Effector memory CD4-positive, alpha-beta T cell (primary cell): ENCODE data around the gene KCNQ1OT1.

Experiments
- DNase-seq, 3 donors: peaks; one replicate each; pipeline ENCODE4 v3.0.0-alpha.2; 2020
- H3K27ac ChIP-seq: 2 replicates; pipeline ENCODE4 v1.7.0; 2013; ENCODE audit warnings: mild to moderate bottlenecking, low read length, moderate library complexity; ENCODE audit not compliant: insufficient read depth, poor library complexity, severe bottlenecking
- H3K27me3 ChIP-seq: replicated peaks from 2 replicates; pipeline ENCODE4 v1.7.0; 2013; ENCODE audit warnings: mild to moderate bottlenecking, low read length; ENCODE audit not compliant: insufficient read depth, control insufficient read depth, poor library complexity, severe bottlenecking
- H3K36me3 ChIP-seq: 2 replicates; pipeline ENCODE4 v1.7.0; 2013; ENCODE audit warnings: mild to moderate bottlenecking, low read length, moderate library complexity; ENCODE audit not compliant: control insufficient read depth, insufficient read depth
- H3K4me1 ChIP-seq: 2 replicates; pipeline ENCODE4 v1.7.0; 2013; ENCODE audit warnings: low read length, mild to moderate bottlenecking; ENCODE audit not compliant: control insufficient read depth, insufficient read depth, poor library complexity, severe bottlenecking
- H3K4me3 ChIP-seq: 2 replicates; pipeline ENCODE4 v1.7.0; 2013; ENCODE audit warnings: low read length, low read depth, mild to moderate bottlenecking; ENCODE audit not compliant: insufficient read depth, poor library complexity, severe bottlenecking
- H3K9me3 ChIP-seq: 2 replicates; pipeline ENCODE4 v1.7.0; 2013; ENCODE audit warnings: mild to moderate bottlenecking, low read length, moderate library complexity; ENCODE audit not compliant: control insufficient read depth

KCNQ1OT1 gene

GRCh38 chr11:2742611-2743426, 43.0 kb upstream of the KCNQ1OT1 start:
- no peaks in the 10 kb centered on the region for H3K4me1 ChIP-seq

GRCh38 chr11:2742201-2742600, 42.4 kb upstream of the KCNQ1OT1 start:
- H3K36me3 ChIP-seq, result no peaks in the 10 kb centered on the region
- no peaks in the 10 kb centered on the region for H3K27me3 ChIP-seq
- H3K4me3 ChIP-seq, result no peak overlapping the region

More at GRCh38 chr11:2742611-2743426, 43.0 kb upstream of the KCNQ1OT1 start:
- H3K27ac ChIP-seq, result no peak overlapping the region
- no peaks in the 10 kb centered on the region for H3K27me3 ChIP-seq
- no peaks in the 10 kb centered on the region for H3K9me3 ChIP-seq
- no peak overlapping the region for H3K4me3 ChIP-seq
- no peak for DNase-seq
- H3K36me3 ChIP-seq, result no peaks in the 10 kb centered on the region

GRCh38 chr11:2741377-2742131, 41.8 kb upstream of the KCNQ1OT1 start:
- H3K4me3 ChIP-seq, result no peak overlapping the region
- DNase-seq, result no peak
- no peak overlapping the region for H3K27ac ChIP-seq
- H3K27me3 ChIP-seq, result no peaks in the 10 kb centered on the region
- H3K4me1 ChIP-seq, result no peaks in the 10 kb centered on the region
- H3K36me3 ChIP-seq, result no peaks in the 10 kb centered on the region
- no peaks in the 10 kb centered on the region for H3K9me3 ChIP-seq

More at GRCh38 chr11:2742201-2742600, 42.4 kb upstream of the KCNQ1OT1 start:
- no peak for DNase-seq
- no peaks in the 10 kb centered on the region for H3K4me1 ChIP-seq
- H3K9me3 ChIP-seq, result no peaks in the 10 kb centered on the region
- H3K27ac ChIP-seq, result no peak overlapping the region

GRCh38 chr11:2741006-2741376, 41.2 kb upstream of the KCNQ1OT1 start:
- Histone ChIP-seq H3K36me3 (no peaks in the 10 kb centered on the region), H3K4me3 (no peak overlapping the region), H3K4me1 (no peaks in the 10 kb centered on the region), H3K27me3 (no peaks in the 10 kb centered on the region), H3K9me3 (no peaks in the 10 kb centered on the region), H3K27ac (no peak overlapping the region)
- DNase-seq, result no peak

- Histone ChIP-seq H3K36me3 (no peaks in the 10 kb centered on the region), H3K9me3 (no peaks in the 10 kb centered on the region), H3K4me3 (no peak overlapping the region), H3K27me3 (no peaks in the 10 kb centered on the region), H3K4me1 (no peaks in the 10 kb centered on the region), H3K27ac (no peak overlapping the region)
- no peak for DNase-seq
Observed at GRCh38 chr11:2740275-2740940, 40.6 kb upstream of the KCNQ1OT1 start.

- H3K36me3 ChIP-seq, result no peaks in the 10 kb centered on the region
- H3K4me1 ChIP-seq, result no peaks in the 10 kb centered on the region
- DNase-seq, result no peak
- H3K27me3 ChIP-seq, result no peaks in the 10 kb centered on the region
- H3K9me3 ChIP-seq, result no peaks in the 10 kb centered on the region
- H3K27ac ChIP-seq, result no peak overlapping the region
- H3K4me3 ChIP-seq, result no peak overlapping the region
Observed at GRCh38 chr11:2739531-2740274, 39.9 kb upstream of the KCNQ1OT1 start.

- Histone ChIP-seq H3K9me3 (no peaks in the 10 kb centered on the region), H3K4me1 (no peaks in the 10 kb centered on the region), H3K27ac (no peak overlapping the region), H3K4me3 (no peak overlapping the region), H3K27me3 (no peaks in the 10 kb centered on the region), H3K36me3 (no peaks in the 10 kb centered on the region)
- DNase-seq, result no peak
Observed at GRCh38 chr11:2738551-2739431, 39.0 kb upstream of the KCNQ1OT1 start.

GRCh38 chr11:2737866-2738265, 38.1 kb upstream of the KCNQ1OT1 start:
- no peak for DNase-seq
- Histone ChIP-seq H3K9me3 (no peaks in the 10 kb centered on the region), H3K36me3 (no peaks in the 10 kb centered on the region), H3K4me3 (no peak overlapping the region), H3K4me1 (no peaks in the 10 kb centered on the region), H3K27ac (no peak overlapping the region), H3K27me3 (no peaks in the 10 kb centered on the region)

GRCh38 chr11:2737226-2737590, 37.4 kb upstream of the KCNQ1OT1 start:
- no peak for DNase-seq
- no peaks in the 10 kb centered on the region for H3K4me1 ChIP-seq
- H3K27ac ChIP-seq, result no peak overlapping the region
- H3K36me3 ChIP-seq, result no peaks in the 10 kb centered on the region
- no peak overlapping the region for H3K4me3 ChIP-seq
- no peaks in the 10 kb centered on the region for H3K9me3 ChIP-seq
- H3K27me3 ChIP-seq, result no peaks in the 10 kb centered on the region
